HepG2 (cell line): ENCODE results near the gene NBEA. TPM values are rescaled to one million over a fixed set of nuclear protein-coding genes. Genes with fewer than 3 reads are reported as not detected.

Experiments
- ATAC-seq: fragments of 200-7000 bp; cut with Tn5 transposase; 3 replicates; pipeline ENCODE4 v1.9.1; 2020; ENCODE audit warnings: mild to moderate bottlenecking, moderate library complexity
- BruUV-seq: library from RNA; stranded (reverse); fragments of 400-500 nt; replicated peaks from 2 replicates; lab custom pipeline; 2021; lab: Mats Ljungman, UMichigan
- CTCF ChIA-PET: fragments of 300-600 bp; formaldehyde crosslinking; extraction: SDS; loops from one replicate; lab custom pipeline; 2021; ENCODE audit warnings: low total read pairs, inconsistent platforms, low intra/inter-chr PET ratio; lab: Yijun Ruan, JAX
- POLR2A ChIA-PET: fragments of 350-600 bp; sonication (Branson Sonifier 250); formaldehyde crosslinking; loops from one replicate; lab custom pipeline; 2020; ENCODE audit warnings: antibody characterized with exemption, inconsistent platforms; lab: Yijun Ruan, JAX
- DNase-seq: peaks from one replicate; pipeline ENCODE4 v3.0.0-alpha.2; 2015; ENCODE audit warnings: low spot score
- FAIRE-seq: peaks from 3 replicates; lab custom pipeline; 2011; peaks lifted over from hg19 to GRCh38; lab: Jason Lieb, UNC
- H2AFZ ChIP-seq: one replicate; pipeline ENCODE4 v1.6.1; 2011; ENCODE audit warnings: low read length, inconsistent platforms
- H3K27ac ChIP-seq: fragments of 300-600 bp; 3 replicates; pipeline ENCODE4 v1.8.0; 2011; ENCODE audit warnings: mixed run types, mild to moderate bottlenecking, mixed read lengths, low read length, inconsistent platforms; ENCODE audit not compliant: insufficient read depth; ENCODE audit errors: extremely low read length
- H3K27me3 ChIP-seq, 2 experiments: fragments of 200-600 bp in 1 of 2; 2 replicates in 1 of 2; 3 replicates in 1 of 2; pipeline versions ENCODE4 v1.6.0 to v1.8.0; 2011; ENCODE audit warnings: low read length in 2 of 2, mild to moderate bottlenecking in 2 of 2, moderate library complexity in 2 of 2, inconsistent platforms in 1 of 2; ENCODE audit not compliant: insufficient read depth in 2 of 2, control insufficient read depth in 1 of 2
- H3K36me3 ChIP-seq, 2 experiments: fragments of 200-600 bp in 1 of 2; replicated peaks in 1 of 2; 2 replicates in 1 of 2; 3 replicates in 1 of 2; pipeline versions ENCODE4 v1.5.1 to v1.8.0; 2011; ENCODE audit warnings: low read length in 2 of 2, inconsistent platforms in 1 of 2; ENCODE audit not compliant: insufficient read depth in 2 of 2, control insufficient read depth in 1 of 2
- H3K4me1 ChIP-seq: 2 replicates; pipeline ENCODE4 v1.5.1; 2012; ENCODE audit warnings: low read length, inconsistent platforms; ENCODE audit not compliant: insufficient read depth
- H3K4me2 ChIP-seq: 2 replicates; pipeline ENCODE4 v1.6.0; 2011; ENCODE audit warnings: low read depth, low read length, inconsistent platforms
- H3K4me3 ChIP-seq, 3 experiments: fragments of 200-600 bp in 1 of 3; sonication (generic), shearing (Covaris generic) in 1 of 3; replicated peaks in 1 of 3; 2 replicates each; pipeline ENCODE4 v1.5.1; 2011 to 2016; ENCODE audit warnings: low read length in 3 of 3, inconsistent platforms in 2 of 3, low read depth in 2 of 3, mild to moderate bottlenecking in 2 of 3, control low read depth in 1 of 3, mixed read lengths in 1 of 3; ENCODE audit not compliant: insufficient read depth in 1 of 3
- H3K79me2 ChIP-seq: one replicate; pipeline ENCODE4 v1.6.1; 2011; ENCODE audit warnings: low read length, inconsistent platforms; ENCODE audit not compliant: insufficient read depth
- H3K9ac ChIP-seq: 2 replicates; pipeline ENCODE4 v1.6.0; 2011; ENCODE audit warnings: mild to moderate bottlenecking, low read depth, low read length, inconsistent platforms; ENCODE audit not compliant: insufficient read depth
- H3K9me3 ChIP-seq: 2 replicates; pipeline ENCODE4 v1.5.1; 2012; ENCODE audit warnings: mild to moderate bottlenecking, low read length
- H4K20me1 ChIP-seq: 2 replicates; pipeline ENCODE4 v1.6.0; 2011; ENCODE audit warnings: inconsistent platforms, mild to moderate bottlenecking, low read length, moderate library complexity; ENCODE audit not compliant: insufficient read depth
- BCL6 ChIP-seq: IDR thresholded peaks from 2 replicates; pipeline ENCODE4 v1.6.1; 2016; ENCODE audit warnings: missing genetic modification reagents, missing compliant biosample characterization
- HNRNPUL1 ChIP-seq: fragments of 200-400 bp; formaldehyde crosslinking; IDR thresholded peaks from 2 replicates; pipeline ENCODE4 v1.6.1; 2017; ENCODE audit warnings: low read depth, mild to moderate bottlenecking, low read length, moderate library complexity
- MAFG ChIP-seq: sonication (generic); formaldehyde crosslinking; IDR thresholded peaks from 2 replicates; pipeline ENCODE4 v1.5.1; 2020; ENCODE audit warnings: mild to moderate bottlenecking, missing genetic modification reagents
- MBNL3 ChIP-seq: fragments of 250-450 bp; sonication (Bioruptor Pico); conservative IDR thresholded peaks from 2 replicates; pipeline ENCODE4 v1.8.0; 2022; ENCODE audit warnings: mild to moderate bottlenecking, inconsistent platforms
- NCOA1 ChIP-seq: sonication (generic); formaldehyde crosslinking; IDR thresholded peaks from 2 replicates; pipeline ENCODE4 v1.9.0; 2021; ENCODE audit warnings: missing genetic modification reagents
- NFE2 ChIP-seq: sonication (generic); formaldehyde crosslinking; IDR thresholded peaks from 2 replicates; pipeline ENCODE4 v1.4.0; 2020; ENCODE audit warnings: missing genetic modification reagents
- NR2F6 ChIP-seq, 2 experiments: IDR thresholded peaks; 2 replicates each; pipeline ENCODE4 v1.6.1; 2016; ENCODE audit warnings: antibody characterized with exemption in 1 of 2, mild to moderate bottlenecking in 1 of 2
- PAWR ChIP-seq: sonication (generic); formaldehyde crosslinking; IDR thresholded peaks from 2 replicates; pipeline ENCODE4 v1.4.0; 2020; ENCODE audit warnings: missing genetic modification reagents, mild to moderate bottlenecking, borderline replicate concordance
- RBM22 ChIP-seq: fragments of 200-400 bp; formaldehyde crosslinking; optimal IDR thresholded peaks from 2 replicates; pipeline ENCODE3; 2017; ENCODE audit warnings: mild to moderate bottlenecking, low read length, moderate library complexity
- RFX3 ChIP-seq: IDR thresholded peaks from 2 replicates; pipeline ENCODE4 v1.6.1; 2016; ENCODE audit warnings: missing biosample characterization, missing genetic modification reagents
- TAF1 ChIP-seq: sonication (generic); formaldehyde crosslinking; IDR thresholded peaks from 2 replicates; pipeline ENCODE4 v1.4.0; 2020; ENCODE audit warnings: missing genetic modification reagents
- TMF1 ChIP-seq: sonication (generic); formaldehyde crosslinking; IDR thresholded peaks from 2 replicates; pipeline ENCODE4 v1.8.1; 2022; ENCODE audit warnings: low read depth, missing genetic modification reagents
- ZNF274 ChIP-seq: sonication (generic); formaldehyde crosslinking; IDR thresholded peaks from 2 replicates; pipeline ENCODE4 v1.5.1; 2020; ENCODE audit warnings: mild to moderate bottlenecking, missing genetic modification reagents
- ZNF556 ChIP-seq: sonication (generic); formaldehyde crosslinking; IDR thresholded peaks from 2 replicates; pipeline ENCODE4 v1.4.0; 2020; ENCODE audit warnings: mild to moderate bottlenecking, missing genetic modification reagents, borderline replicate concordance
- ZNF605 ChIP-seq: sonication (generic); formaldehyde crosslinking; IDR thresholded peaks from 2 replicates; pipeline ENCODE4 v1.8.0; 2022; ENCODE audit warnings: mild to moderate bottlenecking, missing genetic modification reagents
- ZNF720 ChIP-seq: sonication (generic); formaldehyde crosslinking; IDR thresholded peaks from 2 replicates; pipeline ENCODE4 v1.4.0; 2020; ENCODE audit warnings: missing genetic modification reagents
- ZNF790 ChIP-seq: sonication (generic); formaldehyde crosslinking; IDR thresholded peaks from 2 replicates; pipeline ENCODE4 v1.8.0; 2022; ENCODE audit warnings: missing genetic modification reagents, mild to moderate bottlenecking, borderline replicate concordance
- ZZZ3 ChIP-seq: sonication (generic); formaldehyde crosslinking; IDR thresholded peaks from 2 replicates; pipeline ENCODE4 v1.4.0; 2020; ENCODE audit warnings: missing genetic modification reagents, mild to moderate bottlenecking, borderline replicate concordance
- in situ Hi-C: cut with HindIII; loops from 2 replicates; pipeline ENCODE4 v1.10.0; 2017; ENCODE audit warnings: low pct_unique_long_range_greater_than_20kb; ENCODE audit not compliant: extremely low pct_ligation_motif_present
- intact Hi-C: fragments of 100-400 bp; cut with micrococcal nuclease; formaldehyde crosslinking; loops from one replicate; pipeline ENCODE4 v1.10.0; 2022; ENCODE audit not compliant: unreplicated experiment
- polyA plus RNA-seq, 8 experiments: library from polyadenylated mRNA; depleted of rRNA in 3 of 8; stranded (reverse) in 7 of 8; unstranded in 1 of 8; fragments of >200 nt; fragmentation: Illumina TruSeq in 4 of 8; extraction: Trizol in 4 of 8; gene quantifications; 2 replicates each; pipeline versions ENCODE4 v1.2.1 to v1.2.3, GENCODE V29; 2011 to 2016; ENCODE audit warnings: low read depth in 4 of 8, missing spikeins in 1 of 8, mixed read lengths in 1 of 8; ENCODE audit not compliant: insufficient read depth in 1 of 8
- total RNA-seq, 5 experiments: library from RNA; depleted of rRNA; stranded (reverse); fragments of >200 nt; fragmentation: Illumina TruSeq; extraction: Trizol; gene quantifications; 2 replicates each; pipeline ENCODE4 v1.2.3, GENCODE V29; 2016; ENCODE audit warnings: low read depth in 1 of 5
- TF ChIP-seq, protein P1 (sequence below): sonication (generic); formaldehyde crosslinking; IDR thresholded peaks from 2 replicates; pipeline ENCODE4 v1.4.0; 2020; ENCODE audit warnings: missing genetic modification reagents
- TF ChIP-seq, protein P2 (sequence below): IDR thresholded peaks from 2 replicates; pipeline ENCODE4 v1.6.1; 2012; ENCODE audit warnings: inconsistent platforms

The NBEA gene
- total and polyA plus RNA-seq, 2 of the 13 experiments (the other 11 are each of a cell fraction or from before 2014, with no cell fraction given) = 2.7 to 2.8 TPM

DNA sequence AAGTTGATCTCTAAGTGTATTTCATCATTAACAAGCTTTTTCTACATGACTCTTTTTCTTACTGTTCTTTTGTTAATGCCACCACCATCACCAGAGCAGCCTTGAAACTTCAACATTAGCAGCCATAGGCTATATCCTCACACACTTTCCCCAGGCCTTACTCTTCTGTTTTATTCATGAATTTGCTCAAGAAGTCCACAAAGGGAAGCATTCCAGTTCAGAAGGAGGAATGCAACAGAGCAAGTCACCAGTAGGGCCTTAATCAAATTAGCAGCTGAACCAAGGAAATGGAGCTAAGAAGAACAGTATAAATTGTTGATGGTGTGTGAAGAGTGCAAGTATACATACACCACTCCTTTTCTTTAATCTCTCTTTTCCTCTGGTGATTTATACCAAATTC is 223.1 kb downstream of the NBEA start:
- FAIRE-seq (no peak), ATAC-seq (no peak), DNase-seq (no peak)
- H3K27me3 ChIP-seq = no peaks in the 10 kb centered on the region
- H4K20me1 ChIP-seq = no peaks in the 10 kb centered on the region
- in situ Hi-C loops (loop anchor here (25.0 kb wide), 3 partner anchors 1078 to 1378 kb away; no protein-coding TSS in a partner anchor), intact Hi-C loops (no loop called here)
- no peak overlapping the region for H3K4me3 ChIP-seq
- H3K4me2 ChIP-seq = no peak overlapping the region
- H3K9ac ChIP-seq = no peak overlapping the region
- H3K9me3 ChIP-seq = no peaks in the 10 kb centered on the region
- H3K27ac ChIP-seq = no peak overlapping the region
- H3K4me1 ChIP-seq = no peaks in the 10 kb centered on the region
- H3K36me3 ChIP-seq = no peaks in the 10 kb centered on the region
- no TSS peak for BruUV-seq
- TF ChIP-seq NCOA1 (no peak), MAFG (CRISPR knock-in tag) (no peak), RFX3 (CRISPR knock-in tag) (no peak), MBNL3 (CRISPR knock-in tag) (no peak), BCL6 (CRISPR knock-in tag) (no peak), PAWR (CRISPR knock-in tag) (no peak), NFE2 (CRISPR knock-in tag) (no peak), HNRNPUL1 (no peak), ZNF720 (CRISPR knock-in tag) (no peak), ZNF790 (CRISPR knock-in tag) (no peak), TMF1 (CRISPR knock-in tag) (no peak), ZNF556 (no peak), ZNF274 (CRISPR knock-in tag) (no peak), NR2F6 (IDR thresholded peaks at IDR 0.05) (no peak), NR2F6 (CRISPR knock-in tag; IDR thresholded peaks at IDR 0.05) (no peak), ZNF605 (CRISPR knock-in tag) (no peak), RBM22 (no peak), ZZZ3 (CRISPR knock-in tag) (no peak), TAF1 (CRISPR knock-in tag) (no peak)
- TF ChIP-seq, protein P1, sequence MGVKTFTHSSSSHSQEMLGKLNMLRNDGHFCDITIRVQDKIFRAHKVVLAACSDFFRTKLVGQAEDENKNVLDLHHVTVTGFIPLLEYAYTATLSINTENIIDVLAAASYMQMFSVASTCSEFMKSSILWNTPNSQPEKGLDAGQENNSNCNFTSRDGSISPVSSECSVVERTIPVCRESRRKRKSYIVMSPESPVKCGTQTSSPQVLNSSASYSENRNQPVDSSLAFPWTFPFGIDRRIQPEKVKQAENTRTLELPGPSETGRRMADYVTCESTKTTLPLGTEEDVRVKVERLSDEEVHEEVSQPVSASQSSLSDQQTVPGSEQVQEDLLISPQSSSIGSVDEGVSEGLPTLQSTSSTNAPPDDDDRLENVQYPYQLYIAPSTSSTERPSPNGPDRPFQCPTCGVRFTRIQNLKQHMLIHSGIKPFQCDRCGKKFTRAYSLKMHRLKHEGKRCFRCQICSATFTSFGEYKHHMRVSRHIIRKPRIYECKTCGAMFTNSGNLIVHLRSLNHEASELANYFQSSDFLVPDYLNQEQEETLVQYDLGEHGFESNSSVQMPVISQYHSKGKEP (CRISPR knock-in tag) = no peak
- TF ChIP-seq, protein P2, sequence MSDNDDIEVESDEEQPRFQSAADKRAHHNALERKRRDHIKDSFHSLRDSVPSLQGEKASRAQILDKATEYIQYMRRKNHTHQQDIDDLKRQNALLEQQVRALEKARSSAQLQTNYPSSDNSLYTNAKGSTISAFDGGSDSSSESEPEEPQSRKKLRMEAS = no peak
- ChIA-PET POLR2A (no interaction called here), CTCF (no interaction called here)
- no peak overlapping the region for H2AFZ ChIP-seq
- H3K79me2 ChIP-seq = no peaks in the 10 kb centered on the region
